Measurements from ENCODE around the gene ERF. TPM values are rescaled to one million over a fixed set of nuclear protein-coding genes. Genes with fewer than 3 reads are reported as not detected.

ERF gene
- total and polyA plus RNA-seq, 4 donors: 16.1 to 57.2 (median 37.5) TPM

- no peak overlapping the region for H3K27ac ChIP-seq (ENCODE audit: low read depth, low read length)
Measured at GRCh38 chr19:42276821-42277220, 21.9 kb upstream of the ERF start.

DNA sequence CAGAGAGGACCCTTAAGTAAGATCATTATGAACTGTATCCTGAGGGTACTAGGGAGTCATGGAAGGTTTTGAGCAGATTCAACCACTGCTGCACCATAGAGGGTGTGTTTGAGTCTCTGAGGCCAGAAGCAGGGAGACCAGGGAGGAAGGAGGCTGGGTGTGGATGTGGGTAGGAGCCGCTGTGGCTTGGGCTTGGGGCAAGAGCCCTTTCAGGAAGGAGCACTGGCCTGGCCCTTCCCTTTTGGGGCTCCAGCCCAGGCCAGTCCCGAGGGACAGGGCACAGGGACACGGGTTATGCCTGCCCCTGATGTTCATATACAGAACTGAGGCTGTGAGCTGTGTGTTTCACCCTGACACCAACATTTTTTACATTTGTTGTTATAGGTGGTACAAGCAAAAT lies 21.4 kb upstream of the ERF start:
- H3K4me3 ChIP-seq (ENCODE audit: low read depth, low read length): no peak overlapping the region
- H3K9me3 ChIP-seq (ENCODE audit: control insufficient read depth, insufficient read depth, low read length): no peaks in the 10 kb centered on the region
- WGBS (ENCODE audit: insufficient coverage): 100% methylated on average over 1 of the region's 3 CpGs
- H3K27ac ChIP-seq (ENCODE audit: low read depth, low read length): no peak overlapping the region
- H3K36me3 ChIP-seq (ENCODE audit: control insufficient read depth, insufficient read depth, low read length): peaks cover 75% of the 10 kb centered on the region
- DNase-seq (ENCODE audit: low read depth in 4 of 6, low spot score in 6 of 6): no peak
- H3K4me1 ChIP-seq (ENCODE audit: control insufficient read depth, insufficient read depth, low read length): peaks cover 71% of the 10 kb centered on the region
- H3K27me3 ChIP-seq (ENCODE audit: control insufficient read depth, insufficient read depth, low read length): no peaks in the 10 kb centered on the region

More at GRCh38 chr19:42276821-42277220, 21.9 kb upstream of the ERF start:
- Histone ChIP-seq H3K27me3 (ENCODE audit: control insufficient read depth, insufficient read depth, low read length) (no peaks in the 10 kb centered on the region), H3K4me3 (ENCODE audit: low read depth, low read length) (no peak overlapping the region), H3K36me3 (ENCODE audit: control insufficient read depth, insufficient read depth, low read length) (peaks cover 69% of the 10 kb centered on the region), H3K4me1 (ENCODE audit: control insufficient read depth, insufficient read depth, low read length) (peaks cover 71% of the 10 kb centered on the region), H3K9me3 (ENCODE audit: control insufficient read depth, insufficient read depth, low read length) (no peaks in the 10 kb centered on the region)
- 81% methylated on average over 2 of the region's 4 CpGs for WGBS (ENCODE audit: insufficient coverage)
- DNase-seq (ENCODE audit: low read depth in 4 of 6, low spot score in 6 of 6): no peak

DNA sequence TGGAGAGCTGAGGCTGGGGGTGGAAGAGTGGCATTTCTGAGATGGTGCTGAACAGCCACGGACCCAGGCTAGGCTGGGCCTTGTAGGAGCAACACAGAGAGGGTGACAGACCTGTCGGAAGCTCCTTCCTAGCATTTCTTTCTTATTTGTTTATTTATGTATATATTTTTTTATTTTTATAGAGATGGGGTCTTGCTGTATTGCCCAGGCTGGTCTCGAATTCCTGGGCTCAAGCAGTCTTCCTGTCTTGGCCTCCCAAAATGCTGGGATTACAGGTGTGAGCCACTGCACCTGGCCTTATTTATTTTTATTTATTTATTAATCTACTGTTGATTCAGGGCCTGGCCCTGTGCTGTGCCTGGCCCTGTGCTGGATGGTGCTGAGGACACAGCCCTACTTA lies 20.6 kb upstream of the ERF start:
- H3K36me3 ChIP-seq (ENCODE audit: control insufficient read depth, insufficient read depth, low read length): peaks cover 78% of the 10 kb centered on the region
- H3K4me1 ChIP-seq (ENCODE audit: control insufficient read depth, insufficient read depth, low read length): peaks cover 74% of the 10 kb centered on the region
- no peak for DNase-seq (ENCODE audit: low read depth in 4 of 6, low spot score in 6 of 6)
- H3K4me3 ChIP-seq (ENCODE audit: low read depth, low read length): no peak overlapping the region
- no peaks in the 10 kb centered on the region for H3K27me3 ChIP-seq (ENCODE audit: control insufficient read depth, insufficient read depth, low read length)
- WGBS (ENCODE audit: insufficient coverage): no CpG with 5 or more reads among the region's 3 CpGs
- H3K9me3 ChIP-seq (ENCODE audit: control insufficient read depth, insufficient read depth, low read length): no peaks in the 10 kb centered on the region
- no peak overlapping the region for H3K27ac ChIP-seq (ENCODE audit: low read depth, low read length)

DNA sequence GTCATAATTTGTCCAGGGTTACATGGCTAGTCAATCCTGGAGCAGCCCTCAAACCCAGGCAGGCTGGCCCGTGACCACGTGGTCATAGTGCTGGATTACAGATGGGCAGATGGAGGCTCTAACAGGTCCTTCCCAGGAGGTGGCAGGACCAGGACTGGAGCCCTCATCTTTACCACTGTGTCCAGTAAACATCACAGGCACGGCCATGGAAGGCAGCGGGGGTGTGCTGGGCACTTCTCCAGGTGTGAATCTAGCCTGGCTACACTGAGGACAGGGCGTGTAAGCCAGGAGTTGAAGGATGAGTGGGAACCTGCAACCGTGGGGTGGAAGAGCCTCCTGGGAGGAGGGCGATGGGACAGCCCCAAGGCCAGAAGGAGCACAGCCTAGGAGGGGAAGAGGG lies 20.2 kb upstream of the ERF start:
- peaks cover 80% of the 10 kb centered on the region for H3K36me3 ChIP-seq (ENCODE audit: control insufficient read depth, insufficient read depth, low read length)
- WGBS (ENCODE audit: insufficient coverage): 91% methylated on average over 7 of the region's 7 CpGs
- no peaks in the 10 kb centered on the region for H3K27me3 ChIP-seq (ENCODE audit: control insufficient read depth, insufficient read depth, low read length)
- no peaks in the 10 kb centered on the region for H3K9me3 ChIP-seq (ENCODE audit: control insufficient read depth, insufficient read depth, low read length)
- no peak overlapping the region for H3K27ac ChIP-seq (ENCODE audit: low read depth, low read length)
- H3K4me1 ChIP-seq (ENCODE audit: control insufficient read depth, insufficient read depth, low read length): peaks cover 78% of the 10 kb centered on the region
- DNase-seq (ENCODE audit: low read depth in 4 of 6, low spot score in 6 of 6): no peak
- no peak overlapping the region for H3K4me3 ChIP-seq (ENCODE audit: low read depth, low read length)

- H3K9me3 ChIP-seq (ENCODE audit: control insufficient read depth, insufficient read depth, low read length): no peaks in the 10 kb centered on the region
- DNase-seq (ENCODE audit: low read depth in 4 of 6, low spot score in 6 of 6): no peak
- no peak overlapping the region for H3K4me3 ChIP-seq (ENCODE audit: low read depth, low read length)
- no peak overlapping the region for H3K27ac ChIP-seq (ENCODE audit: low read depth, low read length)
- H3K4me1 ChIP-seq (ENCODE audit: control insufficient read depth, insufficient read depth, low read length): peaks cover 79% of the 10 kb centered on the region
- WGBS (ENCODE audit: insufficient coverage): 89% methylated on average over 22 of the region's 22 CpGs
- no peaks in the 10 kb centered on the region for H3K27me3 ChIP-seq (ENCODE audit: control insufficient read depth, insufficient read depth, low read length)
- H3K36me3 ChIP-seq (ENCODE audit: control insufficient read depth, insufficient read depth, low read length): peaks cover 82% of the 10 kb centered on the region
Measured at GRCh38 chr19:42274065-42274682, 19.2 kb upstream of the ERF start.

DNA sequence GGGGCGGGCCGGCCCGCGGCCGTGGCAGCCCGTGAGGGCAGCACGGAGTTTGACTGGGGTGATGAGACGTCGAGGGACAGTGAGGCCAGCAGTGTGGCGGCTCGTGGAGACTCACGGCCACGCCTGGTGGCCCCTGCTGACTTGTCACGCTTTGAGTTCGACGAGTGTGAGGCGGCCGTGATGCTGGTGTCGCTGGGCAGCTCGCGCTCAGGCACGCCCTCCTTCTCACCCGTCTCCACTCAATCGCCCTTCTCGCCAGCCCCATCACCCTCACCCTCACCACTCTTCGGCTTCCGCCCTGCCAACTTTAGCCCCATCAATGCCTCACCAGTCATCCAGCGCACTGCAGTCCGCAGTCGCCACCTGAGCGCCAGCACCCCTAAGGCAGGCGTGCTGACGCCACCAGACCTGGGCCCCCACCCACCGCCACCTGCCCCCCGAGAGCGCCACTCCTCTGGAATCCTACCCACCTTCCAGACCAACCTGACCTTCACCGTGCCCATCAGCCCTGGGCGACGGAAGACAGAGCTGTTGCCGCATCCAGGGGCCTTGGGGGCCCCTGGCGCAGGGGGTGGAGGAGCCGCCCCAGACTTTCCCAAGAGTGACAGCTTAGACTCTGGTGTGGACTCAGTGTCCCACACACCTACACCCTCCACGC lies 18.6 kb upstream of the ERF start:
- Histone ChIP-seq H3K4me3 (ENCODE audit: low read depth, low read length) (no peak overlapping the region), H3K36me3 (ENCODE audit: control insufficient read depth, insufficient read depth, low read length) (peaks cover 79% of the 10 kb centered on the region), H3K27me3 (ENCODE audit: control insufficient read depth, insufficient read depth, low read length) (no peaks in the 10 kb centered on the region), H3K27ac (ENCODE audit: low read depth, low read length) (no peak overlapping the region), H3K9me3 (ENCODE audit: control insufficient read depth, insufficient read depth, low read length) (no peaks in the 10 kb centered on the region), H3K4me1 (ENCODE audit: control insufficient read depth, insufficient read depth, low read length) (peaks cover 73% of the 10 kb centered on the region)
- WGBS (ENCODE audit: insufficient coverage): 91% methylated on average over 43 of the region's 43 CpGs
- DNase-seq (ENCODE audit: low read depth in 4 of 6, low spot score in 6 of 6): no peak

DNA sequence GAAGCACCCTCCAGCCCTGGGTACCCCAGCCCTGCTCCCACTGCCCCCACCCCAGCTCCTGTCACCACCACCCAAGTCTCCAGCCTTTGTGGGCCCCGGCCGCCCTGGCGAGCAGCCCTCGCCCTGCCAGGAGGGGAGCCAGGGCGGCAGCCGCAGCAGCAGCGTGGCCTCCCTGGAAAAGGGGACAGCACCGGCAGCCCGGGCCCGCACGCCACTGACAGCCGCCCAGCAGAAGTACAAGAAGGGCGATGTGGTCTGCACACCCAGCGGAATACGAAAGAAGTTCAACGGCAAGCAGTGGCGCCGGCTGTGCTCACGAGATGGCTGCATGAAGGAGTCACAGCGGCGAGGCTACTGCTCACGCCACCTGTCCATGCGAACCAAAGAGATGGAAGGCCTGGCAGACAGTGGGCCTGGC lies 18.1 kb upstream of the ERF start:
- H3K27ac ChIP-seq (ENCODE audit: low read depth, low read length): no peak overlapping the region
- WGBS (ENCODE audit: insufficient coverage): 93% methylated on average over 22 of the region's 23 CpGs
- peaks cover 74% of the 10 kb centered on the region for H3K36me3 ChIP-seq (ENCODE audit: control insufficient read depth, insufficient read depth, low read length)
- H3K9me3 ChIP-seq (ENCODE audit: control insufficient read depth, insufficient read depth, low read length): no peaks in the 10 kb centered on the region
- no peak overlapping the region for H3K4me3 ChIP-seq (ENCODE audit: low read depth, low read length)
- no peak for DNase-seq (ENCODE audit: low read depth in 4 of 6, low spot score in 6 of 6)
- no peaks in the 10 kb centered on the region for H3K27me3 ChIP-seq (ENCODE audit: control insufficient read depth, insufficient read depth, low read length)
- peaks cover 68% of the 10 kb centered on the region for H3K4me1 ChIP-seq (ENCODE audit: control insufficient read depth, insufficient read depth, low read length)

GRCh38 chr19:42272535-42272897 lies 17.6 kb upstream of the ERF start:
- H3K27me3 ChIP-seq (ENCODE audit: control insufficient read depth, insufficient read depth, low read length): no peaks in the 10 kb centered on the region
- H3K27ac ChIP-seq (ENCODE audit: low read depth, low read length): no peak overlapping the region
- H3K4me1 ChIP-seq (ENCODE audit: control insufficient read depth, insufficient read depth, low read length): peaks cover 68% of the 10 kb centered on the region
- H3K4me3 ChIP-seq (ENCODE audit: low read depth, low read length): no peak overlapping the region
- no peak for DNase-seq (ENCODE audit: low read depth in 4 of 6, low spot score in 6 of 6)
- H3K36me3 ChIP-seq (ENCODE audit: control insufficient read depth, insufficient read depth, low read length): peaks cover 69% of the 10 kb centered on the region
- 82% methylated on average over 7 of the region's 9 CpGs for WGBS (ENCODE audit: insufficient coverage)
- H3K9me3 ChIP-seq (ENCODE audit: control insufficient read depth, insufficient read depth, low read length): no peaks in the 10 kb centered on the region

DNA sequence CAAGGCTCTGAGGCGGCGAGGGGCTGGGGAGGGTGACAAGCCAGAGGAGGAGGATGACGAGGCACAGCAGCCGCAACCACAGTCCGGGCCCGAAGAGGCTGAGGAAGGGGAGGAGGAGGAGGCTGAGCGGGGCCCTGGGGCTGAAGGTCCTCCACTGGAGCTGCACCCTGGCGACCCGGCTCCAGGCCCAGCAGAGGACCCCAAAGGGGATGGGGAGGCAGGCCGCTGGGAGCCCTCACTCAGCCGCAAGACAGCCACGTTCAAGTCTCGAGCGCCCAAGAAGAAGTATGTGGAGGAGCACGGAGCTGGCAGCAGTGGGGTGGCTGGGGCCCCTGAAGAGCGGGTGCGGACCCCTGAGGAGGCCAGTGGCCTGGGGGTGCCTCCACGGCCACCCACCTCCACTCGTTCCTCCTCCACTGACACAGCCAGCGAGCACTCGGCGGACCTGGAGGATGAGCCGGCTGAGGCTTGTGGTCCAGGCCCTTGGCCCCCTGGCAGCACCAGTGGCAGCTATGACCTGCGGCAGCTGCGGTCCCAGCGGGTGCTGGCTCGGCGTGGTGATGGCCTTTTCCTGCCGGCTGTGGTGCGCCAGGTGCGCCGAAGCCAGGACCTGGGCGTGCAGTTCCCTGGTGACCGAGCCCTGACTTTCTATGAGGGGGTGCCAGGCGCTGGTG lies 17.1 kb upstream of the ERF start:
- peaks cover 64% of the 10 kb centered on the region for H3K36me3 ChIP-seq (ENCODE audit: control insufficient read depth, insufficient read depth, low read length)
- H3K27me3 ChIP-seq (ENCODE audit: control insufficient read depth, insufficient read depth, low read length): no peaks in the 10 kb centered on the region
- DNase-seq (ENCODE audit: low read depth in 4 of 6, low spot score in 6 of 6): no peak
- H3K4me3 ChIP-seq (ENCODE audit: low read depth, low read length): no peak overlapping the region
- no peak overlapping the region for H3K27ac ChIP-seq (ENCODE audit: low read depth, low read length)
- H3K4me1 ChIP-seq (ENCODE audit: control insufficient read depth, insufficient read depth, low read length): peaks cover 63% of the 10 kb centered on the region
- 96% methylated on average over 31 of the region's 35 CpGs for WGBS (ENCODE audit: insufficient coverage)
- H3K9me3 ChIP-seq (ENCODE audit: control insufficient read depth, insufficient read depth, low read length): no peaks in the 10 kb centered on the region

- peaks cover 54% of the 10 kb centered on the region for H3K36me3 ChIP-seq (ENCODE audit: control insufficient read depth, insufficient read depth, low read length)
- 65% methylated on average over 3 of the region's 3 CpGs for WGBS (ENCODE audit: insufficient coverage)
- H3K27ac ChIP-seq (ENCODE audit: low read depth, low read length): peak overlapping the region; percentile 89
- H3K4me3 ChIP-seq (ENCODE audit: low read depth, low read length): no peak overlapping the region
- no peak for DNase-seq (ENCODE audit: low read depth in 4 of 6, low spot score in 6 of 6)
- no peaks in the 10 kb centered on the region for H3K27me3 ChIP-seq (ENCODE audit: control insufficient read depth, insufficient read depth, low read length)
- peaks cover 55% of the 10 kb centered on the region for H3K4me1 ChIP-seq (ENCODE audit: control insufficient read depth, insufficient read depth, low read length)
- H3K9me3 ChIP-seq (ENCODE audit: control insufficient read depth, insufficient read depth, low read length): no peaks in the 10 kb centered on the region
Measured at GRCh38 chr19:42271045-42271419, 16.1 kb upstream of the ERF start.
